GM10266 (cell line): Measurements from ENCODE around the gene WBP2.

Experiments used
- DNase-seq: peaks from one replicate; pipeline ENCODE4 v3.0.0; 2012; ENCODE audit errors: extremely low spot score
- CTCF ChIP-seq: IDR thresholded peaks from 2 replicates; pipeline ENCODE4 v1.5.1; 2012; ENCODE audit warnings: mild to moderate bottlenecking, low read depth; ENCODE audit not compliant: control insufficient read depth, insufficient read depth; ENCODE audit errors: missing control alignments

Gene WBP2

GRCh38 chr17:75830164-75831031 lies 24.7 kb downstream of the WBP2 start:
- peak; percentile 59 for TF ChIP-seq CTCF
- peak; percentile 65 for DNase-seq

GRCh38 chr17:75829747-75830146 lies 25.4 kb downstream of the WBP2 start:
- DNase-seq: peak; percentile 20
- TF ChIP-seq CTCF: no peak

- TF ChIP-seq CTCF: no peak
- DNase-seq: peak; percentile 25
Observed at GRCh38 chr17:75828741-75829140, 26.4 kb downstream of the WBP2 start.

GRCh38 chr17:75828076-75828400 lies 27.1 kb downstream of the WBP2 start:
- peak; percentile 25 for DNase-seq
- TF ChIP-seq CTCF: no peak

- peak; percentile 84 for DNase-seq
- peak; percentile 65 for TF ChIP-seq CTCF
Observed at GRCh38 chr17:75827308-75828075, 27.6 kb downstream of the WBP2 start.

GRCh38 chr17:75826561-75827307 lies 28.4 kb downstream of the WBP2 start:
- peak; percentile 32 for DNase-seq
- no peak for TF ChIP-seq CTCF
